COLO668 (cell line): ENCODE data around the gene KRTAP5-3.
"Not testable (repeated sequence)": the region's sequence is repeated elsewhere in the genome, so short reads cannot be mapped to it uniquely, and the experiment has no call there.

ENCODE experiments used
- DNase-seq: peaks from one replicate; lab custom pipeline; 2025; ENCODE audit not compliant: unreplicated experiment; lab: John Stamatoyannopoulos, UW

Gene KRTAP5-3, protein sequence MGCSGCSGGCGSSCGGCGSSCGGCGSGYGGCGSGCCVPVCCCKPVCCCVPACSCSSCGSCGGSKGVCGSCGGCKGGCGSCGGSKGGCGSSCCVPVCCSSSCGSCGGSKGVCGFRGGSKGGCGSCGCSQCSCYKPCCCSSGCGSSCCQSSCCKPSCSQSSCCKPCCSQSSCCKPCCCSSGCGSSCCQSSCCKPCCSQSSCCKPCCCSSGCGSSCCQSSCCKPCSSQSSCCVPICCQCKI

DNA sequence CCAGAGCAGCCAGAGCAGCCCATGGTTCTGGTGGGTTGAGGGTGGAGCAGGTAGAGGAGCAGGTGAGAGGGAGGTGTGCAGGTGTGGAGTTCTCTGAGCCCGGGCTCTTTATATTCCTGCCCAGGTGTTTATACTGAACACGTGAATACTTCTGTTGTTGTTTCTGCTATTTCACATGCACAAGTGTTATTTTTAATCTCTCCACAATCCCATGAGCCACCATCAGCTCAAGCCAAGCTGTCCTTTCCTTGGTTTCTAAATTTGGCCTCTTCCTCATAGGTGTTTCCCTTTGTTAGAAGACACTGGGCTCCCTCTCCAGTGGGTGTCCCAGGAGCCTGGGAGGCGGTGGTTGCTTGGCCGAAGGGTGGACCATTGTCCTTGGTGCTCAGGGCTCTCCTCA, at the start of gene KRTAP5-3:
TSS of gene KRTAP5-3 (minus strand) at position 101 of the 400 bp plus-strand sequence. CDS start at position 23, 78 bp downstream.
- DNase-seq, result peak; percentile 19

DNA sequence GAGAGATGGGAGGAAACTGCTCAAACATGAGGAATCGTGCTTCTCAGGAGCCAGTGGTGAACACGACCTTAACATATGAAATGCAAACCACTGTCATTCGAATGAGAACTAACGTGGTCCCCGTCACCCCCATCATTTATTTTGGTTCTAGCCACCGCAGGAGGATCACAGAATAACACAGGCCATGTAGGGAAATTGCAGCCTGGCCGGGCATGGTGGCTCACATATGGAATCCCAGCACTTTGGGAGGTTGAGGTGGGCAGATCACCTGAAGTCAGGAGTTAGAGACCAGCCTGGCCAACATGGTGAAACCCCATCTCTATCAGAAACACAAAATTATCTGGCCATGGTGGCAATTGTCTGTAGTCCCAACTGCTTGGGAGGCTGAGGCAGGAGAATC, 48.4 kb upstream of the KRTAP5-3 start:
- no peak for DNase-seq

- no peak for DNase-seq
Measured at GRCh38 chr11:1656061-1656441, 47.8 kb upstream of the KRTAP5-3 start.

DNA sequence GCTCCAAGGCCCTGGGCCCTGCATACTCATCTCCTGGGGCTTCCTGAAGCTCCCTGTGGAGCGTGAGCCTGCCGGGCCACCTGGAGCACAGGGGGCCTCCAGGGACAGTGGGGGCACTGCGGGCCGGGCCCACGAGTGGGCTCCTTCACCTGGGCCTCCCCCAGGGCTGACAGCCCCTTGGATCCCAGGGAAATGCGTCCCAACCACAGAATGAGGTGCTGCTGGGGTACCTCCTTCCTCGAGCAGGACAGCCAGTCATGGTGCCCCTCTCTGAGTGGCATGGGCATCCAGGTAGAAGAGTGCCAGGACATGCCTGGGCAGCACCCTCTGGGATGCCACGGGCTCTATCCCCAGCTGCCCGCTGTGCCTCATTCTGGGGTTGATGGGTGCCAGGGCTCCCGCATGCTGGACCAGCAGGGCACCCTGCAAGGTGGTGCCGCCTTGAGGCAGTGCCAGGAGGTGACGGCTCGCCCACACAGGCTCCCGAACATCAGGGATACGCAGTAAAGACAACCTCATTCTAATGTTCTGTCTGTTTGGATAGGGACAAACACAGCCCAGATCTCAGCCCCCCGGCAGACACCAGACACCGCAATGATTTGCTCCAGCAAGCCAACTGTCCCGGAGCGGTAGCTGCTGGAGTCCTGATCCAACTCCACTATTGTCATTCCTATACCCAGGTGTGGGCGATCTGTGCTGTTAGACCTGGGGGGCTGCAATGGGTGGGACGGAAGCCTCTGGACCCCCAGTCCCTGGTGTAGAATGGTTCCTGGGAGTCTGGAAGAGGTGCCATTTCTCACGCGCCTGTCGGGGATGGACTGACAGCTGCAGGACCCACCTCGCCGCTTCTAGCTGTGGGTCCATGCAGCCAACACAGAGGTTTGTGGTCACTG, 47.2 kb upstream of the KRTAP5-3 start:
- DNase-seq, result no peak

GRCh38 chr11:1654388-1655167, 46.3 kb upstream of the KRTAP5-3 start:
- no peak for DNase-seq

GRCh38 chr11:1653541-1654387, 45.5 kb upstream of the KRTAP5-3 start:
- no peak for DNase-seq

GRCh38 chr11:1652771-1653540, 44.7 kb upstream of the KRTAP5-3 start:
- DNase-seq, result peak; percentile 25

GRCh38 chr11:1652442-1652770, 44.1 kb upstream of the KRTAP5-3 start:
- no peak for DNase-seq

- no peak for DNase-seq
Measured at GRCh38 chr11:1652026-1652425, 43.8 kb upstream of the KRTAP5-3 start.

DNA sequence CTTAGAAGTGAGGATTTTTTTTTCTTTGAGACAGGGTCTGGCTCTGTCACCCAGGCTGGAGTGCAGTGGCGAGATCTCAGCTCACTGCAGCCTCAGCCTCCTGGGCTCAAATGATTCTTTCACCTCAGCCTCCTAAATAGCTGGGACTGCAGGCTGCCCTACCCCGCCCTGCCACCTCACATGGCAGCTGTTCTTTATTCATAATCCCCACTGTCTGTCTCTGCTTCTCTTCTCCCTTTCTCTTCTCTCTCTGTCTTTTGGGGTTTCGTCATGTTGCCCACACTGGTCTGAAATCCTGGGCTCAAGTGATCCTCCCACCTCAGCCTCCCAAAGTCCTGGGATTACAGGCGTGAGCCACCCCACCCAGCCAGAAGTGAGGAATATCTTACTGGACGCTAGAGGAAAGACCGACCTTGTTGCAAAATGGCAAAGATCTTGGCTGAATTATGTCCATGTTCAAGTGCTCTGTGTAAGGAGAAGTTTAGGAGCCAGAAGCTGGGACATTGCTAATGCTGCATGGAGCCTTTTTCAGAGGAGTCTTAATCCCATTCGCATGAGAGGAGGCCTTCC, 43.2 kb upstream of the KRTAP5-3 start:
- no peak for DNase-seq

- DNase-seq, result no peak
Measured at GRCh38 chr11:1650918-1651262, 42.6 kb upstream of the KRTAP5-3 start.

- DNase-seq, result no peak
Measured at GRCh38 chr11:1650034-1650917, 42.0 kb upstream of the KRTAP5-3 start.

DNA sequence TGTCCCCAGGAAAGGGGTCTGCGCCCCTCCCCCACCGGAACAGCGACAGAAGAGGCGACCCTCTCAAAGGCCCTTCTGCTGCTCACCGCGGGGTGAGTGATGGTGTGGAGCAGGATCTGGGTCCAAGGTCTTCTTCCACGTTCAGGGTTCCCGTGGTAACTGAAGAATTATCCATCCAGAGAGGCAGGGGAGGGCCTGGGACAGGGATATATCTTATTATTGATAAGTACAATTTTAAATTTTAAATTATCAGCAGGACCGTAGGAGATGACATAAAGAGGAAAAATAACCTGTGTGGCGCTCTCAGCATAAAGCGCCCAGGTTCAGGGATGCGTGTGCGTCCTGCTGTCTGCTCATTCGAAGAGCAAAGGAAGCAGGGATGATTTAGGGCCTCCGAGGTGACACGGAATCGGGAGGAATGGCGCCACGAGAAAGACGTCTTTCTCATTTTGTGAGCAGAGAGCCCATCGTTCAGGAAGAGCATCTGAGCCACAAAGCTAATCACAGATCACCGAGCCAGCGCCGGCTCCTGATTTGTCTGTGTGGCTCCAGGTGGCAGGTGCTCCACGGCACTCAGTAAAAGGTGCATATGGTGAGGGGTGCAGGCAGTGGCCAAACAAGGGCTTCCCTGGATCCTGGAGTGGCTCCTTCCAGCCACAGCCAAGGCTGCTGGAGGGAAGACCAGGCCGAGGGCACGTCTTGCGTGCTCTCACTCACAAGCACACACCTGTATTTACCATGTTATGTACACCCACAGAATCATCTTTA, 40.6 kb upstream of the KRTAP5-3 start:
- DNase-seq, result no peak

DNA sequence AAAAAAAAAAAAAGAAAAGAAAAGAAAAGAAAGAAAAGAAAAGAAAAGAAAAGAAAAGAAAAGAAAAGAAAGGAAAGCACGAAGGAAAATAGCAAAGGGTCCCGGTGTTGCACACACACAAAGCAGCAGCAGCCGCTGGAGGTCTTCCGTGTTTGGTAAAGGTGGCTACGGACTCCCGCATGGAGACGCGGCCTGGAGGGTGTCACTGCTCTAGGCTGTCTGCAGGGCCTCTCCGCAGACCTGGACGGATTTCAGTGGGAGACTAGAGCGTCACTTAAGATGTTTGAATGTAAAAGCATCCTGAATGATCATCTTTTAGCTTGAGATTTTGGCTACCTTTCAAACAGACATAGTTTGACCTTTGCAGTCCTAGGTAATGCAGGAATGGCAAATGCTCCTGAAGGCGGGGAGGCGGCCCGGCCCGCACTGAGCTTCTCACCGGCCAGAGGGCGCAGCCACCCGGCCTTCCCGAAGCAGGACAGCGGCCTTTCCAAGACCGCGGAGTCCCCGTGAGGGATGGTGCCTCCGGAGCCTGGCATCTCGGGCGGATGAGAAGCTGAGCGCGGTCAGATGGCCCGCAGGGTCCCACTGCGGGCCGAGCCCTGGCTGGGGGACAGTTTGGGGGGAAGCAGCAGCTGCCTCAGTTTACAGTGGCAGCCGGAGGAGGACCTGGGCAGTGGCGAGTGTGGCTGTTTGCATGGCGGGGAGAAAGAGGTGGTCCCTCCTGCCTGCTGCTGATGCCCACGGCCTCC, 39.8 kb upstream of the KRTAP5-3 start:
- DNase-seq, result no peak

DNA sequence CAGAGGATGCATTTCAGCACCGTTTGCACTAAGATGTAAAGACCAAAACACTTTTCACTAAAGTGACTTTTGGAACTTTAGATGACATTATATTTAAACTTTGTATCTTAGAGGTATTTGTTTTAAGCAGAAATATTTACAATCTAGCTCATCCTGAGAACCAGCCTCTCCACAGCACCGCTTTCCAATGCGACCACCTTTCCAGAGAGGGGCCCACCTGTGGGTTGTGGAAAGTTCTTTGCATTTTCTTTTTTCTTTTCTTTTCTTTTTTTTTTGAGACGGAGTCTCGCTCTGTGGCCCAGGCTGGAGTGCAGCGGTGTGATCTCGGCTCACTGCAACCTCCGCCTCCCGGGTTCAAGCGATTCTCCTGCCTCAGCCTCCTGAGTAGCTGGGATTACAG, 38.3 kb upstream of the KRTAP5-3 start:
- not testable (repeated sequence) for DNase-seq

- DNase-seq, result no peak
Measured at GRCh38 chr11:1645357-1645821, 37.1 kb upstream of the KRTAP5-3 start.
